IPS DF 19.7 (cell line): ENCODE measurements around the gene TREH.
"Not testable (repeated sequence)": the region's sequence is repeated elsewhere in the genome, so short reads cannot be mapped to it uniquely, and the experiment has no call there.

Experiments
- DNase-seq: peaks from one replicate; pipeline ENCODE4 v3.0.0-alpha.2; 2013; ENCODE audit warnings: low read depth, low spot score

TREH gene

GRCh38 chr11:118697346-118697745 is 17.9 kb upstream of the TREH start:
- DNase-seq, result no peak

- DNase-seq, result no peak
Observed at GRCh38 chr11:118696673-118697226, 17.3 kb upstream of the TREH start.

- DNase-seq, result no peak
Observed at GRCh38 chr11:118694771-118695170, 15.3 kb upstream of the TREH start.

- no peak for DNase-seq
Observed at GRCh38 chr11:118694185-118694584, 14.7 kb upstream of the TREH start.

- DNase-seq, result no peak
Observed at GRCh38 chr11:118691926-118692830, 12.7 kb upstream of the TREH start.

- no peak for DNase-seq
Observed at GRCh38 chr11:118690553-118691304, 11.3 kb upstream of the TREH start.

- DNase-seq, result peak; percentile 61
Observed at GRCh38 chr11:118689852-118690552, 10.6 kb upstream of the TREH start.

GRCh38 chr11:118689503-118689851 is 10.0 kb upstream of the TREH start:
- DNase-seq, result no peak

- no peak for DNase-seq
Observed at GRCh38 chr11:118688851-118689502, 9.5 kb upstream of the TREH start.

- DNase-seq, result not testable (repeated sequence)
Observed at GRCh38 chr11:118688339-118688738, 8.9 kb upstream of the TREH start.

GRCh38 chr11:118687906-118688305 is 8.5 kb upstream of the TREH start:
- no peak for DNase-seq

GRCh38 chr11:118684187-118684586 is 4.7 kb upstream of the TREH start:
- no peak for DNase-seq

GRCh38 chr11:118682939-118683338 is 3.5 kb upstream of the TREH start:
- DNase-seq, result not testable (repeated sequence)

- no peak for DNase-seq
Observed at GRCh38 chr11:118682372-118682771, 2.9 kb upstream of the TREH start.

GRCh38 chr11:118678908-118679307 is 542 bp downstream of the TREH start:
- not testable (repeated sequence) for DNase-seq

- DNase-seq, result no peak
Observed at GRCh38 chr11:118677977-118678376, 1.5 kb downstream of the TREH start.

GRCh38 chr11:118674082-118674435 is 5.4 kb downstream of the TREH start:
- no peak for DNase-seq

- no peak for DNase-seq
Observed at GRCh38 chr11:118673361-118674081, 5.9 kb downstream of the TREH start.

- no peak for DNase-seq
Observed at GRCh38 chr11:118672846-118673245, 6.6 kb downstream of the TREH start.

- no peak for DNase-seq
Observed at GRCh38 chr11:118671254-118671653, 8.2 kb downstream of the TREH start.

GRCh38 chr11:118670063-118670462 is 9.4 kb downstream of the TREH start:
- DNase-seq, result no peak
